Stimulated activated CD4-positive, alpha-beta T cell treated with anti-CD3 and anti-CD28 coated beads, Interleukin-15, amount 100 ng/mL, for 1 hour (primary cell): ENCODE data around the gene RINL.
A peak's percentile ranks its signal among the peaks of the same experiment; 100 is the strongest.

ENCODE experiments used
- DNase-seq, 2 donors: peaks; one replicate each; pipeline ENCODE4 v3.0.0-alpha.2; 2020; ENCODE audit warnings: low read depth in 1 of 2, low spot score in 1 of 2

Gene RINL

GRCh38 chr19:38849860-38850435 lies 28.1 kb downstream of the RINL start, which contains the start of gene HNRNPL:
Gene HNRNPL, minus strand, starts transcription at chr19:38849986. Its CDS starts 20 bp downstream, at chr19:38849966.
- peak; percentile 99 for DNase-seq

- DNase-seq = peak; percentile 97 to 100
These were observed 28.8 kb downstream of the RINL start for GRCh38 chr19:38849147-38849859.

GRCh38 chr19:38848299-38849146 lies 29.6 kb downstream of the RINL start:
- DNase-seq = no peak

GRCh38 chr19:38846097-38846496 lies 32.0 kb downstream of the RINL start:
- no peak for DNase-seq

- DNase-seq = no peak
These were observed 32.6 kb downstream of the RINL start for GRCh38 chr19:38845374-38846024.

- no peak for DNase-seq
These were observed 33.9 kb downstream of the RINL start for GRCh38 chr19:38844093-38844686.

- no peak for DNase-seq
These were observed 34.8 kb downstream of the RINL start for GRCh38 chr19:38843175-38843758.

GRCh38 chr19:38842439-38843174 lies 35.5 kb downstream of the RINL start:
- DNase-seq = peak in 1 of 2 donors; percentile 26

GRCh38 chr19:38841787-38842438 lies 36.2 kb downstream of the RINL start:
- DNase-seq = no peak

- no peak for DNase-seq
These were observed 36.8 kb downstream of the RINL start for GRCh38 chr19:38841180-38841766.

- DNase-seq = no peak
These were observed 37.5 kb downstream of the RINL start for GRCh38 chr19:38840583-38840968.

- no peak for DNase-seq
These were observed 38.1 kb downstream of the RINL start for GRCh38 chr19:38839816-38840582.

- DNase-seq = no peak
These were observed 38.9 kb downstream of the RINL start for GRCh38 chr19:38838986-38839761.

- DNase-seq = peak in 1 of 2 donors; percentile 29
These were observed 39.7 kb downstream of the RINL start for GRCh38 chr19:38838208-38838985.

- no peak for DNase-seq
These were observed 40.4 kb downstream of the RINL start for GRCh38 chr19:38837656-38838121.

- no peak for DNase-seq
These were observed 41.0 kb downstream of the RINL start for GRCh38 chr19:38836983-38837626.
